ENCODE measurements around the gene TDRD7. TPM values are rescaled to one million over a fixed set of nuclear protein-coding genes. Genes with fewer than 3 reads are reported as not detected.

TDRD7 gene
- total RNA-seq, 1 donor from 2014 or later, result 9.4 TPM

- TF ChIP-seq, protein P1, sequence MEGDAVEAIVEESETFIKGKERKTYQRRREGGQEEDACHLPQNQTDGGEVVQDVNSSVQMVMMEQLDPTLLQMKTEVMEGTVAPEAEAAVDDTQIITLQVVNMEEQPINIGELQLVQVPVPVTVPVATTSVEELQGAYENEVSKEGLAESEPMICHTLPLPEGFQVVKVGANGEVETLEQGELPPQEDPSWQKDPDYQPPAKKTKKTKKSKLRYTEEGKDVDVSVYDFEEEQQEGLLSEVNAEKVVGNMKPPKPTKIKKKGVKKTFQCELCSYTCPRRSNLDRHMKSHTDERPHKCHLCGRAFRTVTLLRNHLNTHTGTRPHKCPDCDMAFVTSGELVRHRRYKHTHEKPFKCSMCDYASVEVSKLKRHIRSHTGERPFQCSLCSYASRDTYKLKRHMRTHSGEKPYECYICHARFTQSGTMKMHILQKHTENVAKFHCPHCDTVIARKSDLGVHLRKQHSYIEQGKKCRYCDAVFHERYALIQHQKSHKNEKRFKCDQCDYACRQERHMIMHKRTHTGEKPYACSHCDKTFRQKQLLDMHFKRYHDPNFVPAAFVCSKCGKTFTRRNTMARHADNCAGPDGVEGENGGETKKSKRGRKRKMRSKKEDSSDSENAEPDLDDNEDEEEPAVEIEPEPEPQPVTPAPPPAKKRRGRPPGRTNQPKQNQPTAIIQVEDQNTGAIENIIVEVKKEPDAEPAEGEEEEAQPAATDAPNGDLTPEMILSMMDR (conservative IDR thresholded peaks at IDR 0.05; ENCODE audit: low read depth, low read length), result no peak
- no peak overlapping the region for H3K4me3 ChIP-seq (ENCODE audit: low read depth, low read length)
- DNase-seq (ENCODE audit: low read depth), result no peak
These were observed 92.7 kb downstream of the TDRD7 start for GRCh38 chr9:97504381-97505216.

- no peak for DNase-seq (ENCODE audit: low read depth)
- no peak overlapping the region for H3K4me3 ChIP-seq (ENCODE audit: low read depth, low read length)
- TF ChIP-seq, protein P1 (conservative IDR thresholded peaks at IDR 0.05; ENCODE audit: low read depth, low read length), result no peak
These were observed 93.9 kb downstream of the TDRD7 start for GRCh38 chr9:97505845-97506244.

GRCh38 chr9:97506306-97506705 lies 94.4 kb downstream of the TDRD7 start:
- TF ChIP-seq, protein P1 (conservative IDR thresholded peaks at IDR 0.05; ENCODE audit: low read depth, low read length), result no peak
- no peak for DNase-seq (ENCODE audit: low read depth)
- no peak overlapping the region for H3K4me3 ChIP-seq (ENCODE audit: low read depth, low read length)

- DNase-seq (ENCODE audit: low read depth), result no peak
- H3K4me3 ChIP-seq (ENCODE audit: low read depth, low read length), result no peak overlapping the region
- TF ChIP-seq, protein P1 (conservative IDR thresholded peaks at IDR 0.05; ENCODE audit: low read depth, low read length), result no peak
These were observed 94.9 kb downstream of the TDRD7 start for GRCh38 chr9:97506787-97507186.

DNA sequence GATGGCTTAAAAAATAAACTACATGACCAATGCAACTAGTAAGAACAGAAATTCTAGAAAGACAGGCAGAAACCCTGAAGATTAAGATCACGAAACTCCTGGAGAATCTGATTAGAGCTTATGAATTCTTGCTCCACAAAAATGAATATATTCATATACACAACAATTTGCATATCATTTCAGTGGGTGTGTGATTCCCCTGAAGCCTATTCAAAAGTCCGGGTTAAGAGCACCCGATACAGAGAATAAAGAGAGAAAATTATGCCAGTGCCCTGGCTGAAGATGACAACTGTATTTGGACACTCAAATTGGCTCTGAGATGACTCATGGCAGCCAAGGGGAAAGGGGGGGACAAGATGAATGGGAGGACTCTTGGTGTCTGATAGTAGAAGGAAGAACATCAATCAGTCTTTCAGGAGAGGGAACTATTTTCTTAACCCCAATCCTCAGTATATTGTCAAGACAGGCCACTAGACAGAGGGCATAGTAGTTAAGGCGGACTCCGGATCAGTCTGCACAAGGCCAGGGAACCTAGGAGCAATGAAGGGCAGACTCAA lies 95.6 kb downstream of the TDRD7 start:
- no peak overlapping the region for H3K4me3 ChIP-seq (ENCODE audit: low read depth, low read length)
- DNase-seq (ENCODE audit: low read depth), result no peak
- TF ChIP-seq, protein P1 (conservative IDR thresholded peaks at IDR 0.05; ENCODE audit: low read depth, low read length), result no peak

- no peak for DNase-seq (ENCODE audit: low read depth)
- H3K4me3 ChIP-seq (ENCODE audit: low read depth, low read length), result no peak overlapping the region
- TF ChIP-seq, protein P1 (conservative IDR thresholded peaks at IDR 0.05; ENCODE audit: low read depth, low read length), result no peak
These were observed 97.0 kb downstream of the TDRD7 start for GRCh38 chr9:97508852-97509251.

Measured in epithelial cell of proximal tubule (primary cell).